ENCODE results near the gene GRB10. TPM values are rescaled to one million over a fixed set of nuclear protein-coding genes. Genes with fewer than 3 reads are reported as not detected.

GRB10 gene
- total and polyA plus RNA-seq, 4 donors, result 10.7 to 53.1 (median 17.5) TPM

DNA sequence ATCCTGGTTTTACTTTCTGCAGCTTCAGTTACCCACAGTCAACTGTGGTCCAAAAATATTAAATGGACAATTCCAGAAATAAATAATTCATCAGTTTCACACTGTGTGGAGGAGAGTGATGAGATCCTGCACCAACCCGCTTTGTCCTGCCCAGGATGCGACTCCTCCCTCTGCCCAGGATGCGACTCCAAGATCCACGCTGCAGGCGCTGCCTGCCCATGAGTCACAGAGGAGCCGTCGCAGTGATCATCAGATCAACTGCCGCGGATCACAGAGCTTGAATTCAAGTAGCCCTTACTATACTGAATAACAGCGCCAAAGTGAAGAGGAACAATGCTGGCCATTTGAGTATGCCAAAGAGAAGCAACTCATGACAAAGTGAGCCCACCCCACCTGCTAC is 61.5 kb downstream of the GRB10 start:
- WGBS, result 92% methylated on average over 10 of the region's 10 CpGs
- Histone ChIP-seq H3K36me3 (ENCODE audit: control insufficient read depth in 4 of 4, insufficient read depth in 3 of 4, low read depth in 1 of 4, low read length in 3 of 4) (peaks cover 0 to 5% (median 0%) of the 10 kb centered on the region in 4 donors), H3K27ac (ENCODE audit: low read depth in 1 of 2, low read length in 2 of 2) (no peak overlapping the region), H3K4me3 (ENCODE audit: low read depth in 1 of 3, low read length in 3 of 3) (no peak overlapping the region), H3K27me3 (ENCODE audit: control insufficient read depth in 4 of 4, insufficient read depth in 4 of 4, low read length in 3 of 4) (no peaks in the 10 kb centered on the region), H3K4me1 (ENCODE audit: control insufficient read depth in 4 of 4, insufficient read depth in 4 of 4, low read length in 3 of 4) (peaks cover 10 to 33% (median 21%) of the 10 kb centered on the region in 4 donors), H3K9me3 (ENCODE audit: control insufficient read depth in 4 of 4, low read length in 3 of 4) (no peaks in the 10 kb centered on the region), H3K9ac (ENCODE audit: low read depth in 1 of 2, low read length in 2 of 2) (no peak overlapping the region)
- no peak for TF ChIP-seq YY1 (IDR thresholded peaks at IDR 0.05)
- TF ChIP-seq RXRA (IDR thresholded peaks at IDR 0.05), result no peak
- DNase-seq (ENCODE audit: low spot score), result no peak

DNA sequence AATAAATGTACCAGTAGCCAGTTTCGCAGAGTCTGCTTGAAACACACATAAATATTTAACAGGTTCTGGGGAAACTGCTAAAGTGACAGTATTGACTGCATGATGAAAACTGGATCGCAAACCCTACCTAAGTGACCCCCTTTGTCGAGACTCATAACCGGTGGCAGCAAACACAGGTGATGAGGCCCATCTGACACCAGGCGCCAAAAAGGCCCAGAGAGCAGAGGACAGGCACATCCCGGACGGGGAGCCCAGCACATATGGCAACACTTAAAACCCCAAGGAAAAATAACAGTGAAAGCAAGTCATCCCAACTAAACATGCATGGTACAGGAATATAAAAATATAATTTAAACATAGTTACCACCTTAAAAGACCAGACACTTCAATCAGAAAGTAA is 62.4 kb downstream of the GRB10 start:
- H3K9ac ChIP-seq (ENCODE audit: low read depth in 1 of 2, low read length in 2 of 2), result no peak overlapping the region
- H3K27ac ChIP-seq (ENCODE audit: low read depth in 1 of 2, low read length in 2 of 2), result no peak overlapping the region
- 64% methylated on average over 7 of the region's 7 CpGs for WGBS
- no peaks in the 10 kb centered on the region for H3K9me3 ChIP-seq (ENCODE audit: control insufficient read depth in 4 of 4, low read length in 3 of 4)
- H3K27me3 ChIP-seq (ENCODE audit: control insufficient read depth in 4 of 4, insufficient read depth in 4 of 4, low read length in 3 of 4), result no peaks in the 10 kb centered on the region
- DNase-seq (ENCODE audit: low spot score), result no peak
- TF ChIP-seq, protein P1, sequence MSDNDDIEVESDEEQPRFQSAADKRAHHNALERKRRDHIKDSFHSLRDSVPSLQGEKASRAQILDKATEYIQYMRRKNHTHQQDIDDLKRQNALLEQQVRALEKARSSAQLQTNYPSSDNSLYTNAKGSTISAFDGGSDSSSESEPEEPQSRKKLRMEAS (IDR thresholded peaks at IDR 0.05), result no peak
- TF ChIP-seq, protein P2, sequence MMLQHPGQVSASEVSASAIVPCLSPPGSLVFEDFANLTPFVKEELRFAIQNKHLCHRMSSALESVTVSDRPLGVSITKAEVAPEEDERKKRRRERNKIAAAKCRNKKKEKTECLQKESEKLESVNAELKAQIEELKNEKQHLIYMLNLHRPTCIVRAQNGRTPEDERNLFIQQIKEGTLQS (IDR thresholded peaks at IDR 0.05), result no peak
- TF ChIP-seq HNF4G (IDR thresholded peaks at IDR 0.05), result no peak
- no peak for TF ChIP-seq FOXA1 (IDR thresholded peaks at IDR 0.05)
- TF ChIP-seq NR2F2 (IDR thresholded peaks at IDR 0.05), result no peak
- no peak for TF ChIP-seq JUND (IDR thresholded peaks at IDR 0.05)
- no peak for TF ChIP-seq GABPA (IDR thresholded peaks at IDR 0.05 in 1 of 2, conservative IDR thresholded peaks at IDR 0.05 in 1 of 2)
- H3K36me3 ChIP-seq (ENCODE audit: control insufficient read depth in 4 of 4, insufficient read depth in 3 of 4, low read depth in 1 of 4, low read length in 3 of 4), result peaks cover 0 to 5% (median 0%) of the 10 kb centered on the region in 4 donors
- H3K4me1 ChIP-seq (ENCODE audit: control insufficient read depth in 4 of 4, insufficient read depth in 4 of 4, low read length in 3 of 4), result peaks cover 4 to 28% (median 17%) of the 10 kb centered on the region in 4 donors
- H3K4me3 ChIP-seq (ENCODE audit: low read depth in 1 of 3, low read length in 3 of 3), result no peak overlapping the region

DNA sequence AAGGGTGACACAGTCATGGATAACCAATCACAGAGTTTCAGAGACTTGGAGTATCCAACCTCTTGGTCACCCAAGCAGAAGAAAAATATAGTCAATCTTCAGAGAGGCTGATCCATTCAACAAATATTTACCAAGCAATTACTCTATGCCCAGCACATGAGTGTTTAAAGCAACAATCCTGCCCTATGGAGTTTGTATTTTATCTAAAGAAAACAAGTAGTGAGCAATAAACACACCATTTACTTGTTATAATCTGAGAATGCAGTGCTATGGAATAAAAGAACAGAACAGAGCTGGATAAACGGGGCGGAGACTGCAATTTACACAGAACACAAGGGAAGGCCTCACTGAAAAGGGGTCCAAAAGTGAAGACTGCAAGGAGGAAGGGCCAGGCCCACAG is 63.8 kb downstream of the GRB10 start:
- H3K27me3 ChIP-seq (ENCODE audit: control insufficient read depth in 4 of 4, insufficient read depth in 4 of 4, low read length in 3 of 4), result no peaks in the 10 kb centered on the region
- peak in 1 of 2 donors; percentile 12 for TF ChIP-seq HNF4A (conservative IDR thresholded peaks at IDR 0.05)
- TF ChIP-seq FOXA1 (IDR thresholded peaks at IDR 0.05), result no peak
- no peaks in the 10 kb centered on the region for H3K9me3 ChIP-seq (ENCODE audit: control insufficient read depth in 4 of 4, low read length in 3 of 4)
- WGBS, result 79% methylated on average over 2 of the region's 2 CpGs
- no peak for DNase-seq (ENCODE audit: low spot score)
- H3K9ac ChIP-seq (ENCODE audit: low read depth in 1 of 2, low read length in 2 of 2), result no peak overlapping the region
- no peak overlapping the region for H3K27ac ChIP-seq (ENCODE audit: low read depth in 1 of 2, low read length in 2 of 2)
- no peak overlapping the region for H3K4me3 ChIP-seq (ENCODE audit: low read depth in 1 of 3, low read length in 3 of 3)
- peaks cover 4 to 34% (median 17%) of the 10 kb centered on the region in 4 donors for H3K4me1 ChIP-seq (ENCODE audit: control insufficient read depth in 4 of 4, insufficient read depth in 4 of 4, low read length in 3 of 4)
- no peaks in the 10 kb centered on the region for H3K36me3 ChIP-seq (ENCODE audit: control insufficient read depth in 4 of 4, insufficient read depth in 3 of 4, low read depth in 1 of 4, low read length in 3 of 4)

DNA sequence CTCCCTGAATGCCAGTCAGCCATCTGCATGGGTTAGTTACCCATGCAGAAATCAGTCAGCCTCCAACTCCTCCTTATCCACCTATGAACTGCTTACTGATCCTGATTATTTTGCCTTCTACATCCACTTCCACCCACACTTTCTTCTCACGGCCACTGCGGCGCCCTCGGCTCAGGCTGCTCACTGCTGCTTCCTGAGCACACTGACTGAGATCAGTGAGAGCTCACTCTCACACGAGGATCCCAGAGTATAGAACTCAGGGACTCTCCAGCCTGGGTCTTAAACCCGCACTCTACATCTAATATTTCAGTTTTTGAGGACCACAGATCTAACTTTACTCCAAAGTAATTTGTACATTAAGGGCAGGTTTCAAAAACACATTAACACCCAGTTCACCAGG is 64.4 kb downstream of the GRB10 start:
- H3K9ac ChIP-seq (ENCODE audit: low read depth in 1 of 2, low read length in 2 of 2), result no peak overlapping the region
- no peaks in the 10 kb centered on the region for H3K27me3 ChIP-seq (ENCODE audit: control insufficient read depth in 4 of 4, insufficient read depth in 4 of 4, low read length in 3 of 4)
- H3K9me3 ChIP-seq (ENCODE audit: control insufficient read depth in 4 of 4, low read length in 3 of 4), result no peaks in the 10 kb centered on the region
- no peak overlapping the region for H3K27ac ChIP-seq (ENCODE audit: low read depth in 1 of 2, low read length in 2 of 2)
- H3K4me1 ChIP-seq (ENCODE audit: control insufficient read depth in 4 of 4, insufficient read depth in 4 of 4, low read length in 3 of 4), result peaks cover 4 to 37% (median 17%) of the 10 kb centered on the region in 4 donors
- no peak for DNase-seq (ENCODE audit: low spot score)
- H3K4me3 ChIP-seq (ENCODE audit: low read depth in 1 of 3, low read length in 3 of 3), result no peak overlapping the region
- 84% methylated on average over 6 of the region's 6 CpGs for WGBS
- no peak for TF ChIP-seq NR2F2 (IDR thresholded peaks at IDR 0.05)
- no peaks in the 10 kb centered on the region for H3K36me3 ChIP-seq (ENCODE audit: control insufficient read depth in 4 of 4, insufficient read depth in 3 of 4, low read depth in 1 of 4, low read length in 3 of 4)

DNA sequence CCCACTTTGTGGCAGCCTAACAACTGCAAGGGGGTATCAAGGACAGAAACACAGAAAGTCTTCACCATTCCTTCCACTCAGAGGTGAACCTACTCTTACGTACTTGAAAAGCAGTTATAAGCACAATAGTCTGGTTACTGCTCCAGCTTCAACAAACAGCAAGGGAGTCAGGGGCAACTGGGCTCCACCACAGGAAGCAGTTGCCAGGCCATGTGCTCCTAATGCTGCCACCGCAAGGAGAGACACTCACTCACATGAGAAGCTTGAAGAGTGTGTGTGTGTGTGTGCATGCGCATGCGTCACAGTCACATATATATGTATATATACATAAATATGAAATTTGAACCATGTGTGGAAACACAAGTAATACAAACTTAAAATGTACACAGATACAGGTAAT is 65.5 kb downstream of the GRB10 start:
- Histone ChIP-seq H3K36me3 (ENCODE audit: control insufficient read depth in 4 of 4, insufficient read depth in 3 of 4, low read depth in 1 of 4, low read length in 3 of 4) (no peaks in the 10 kb centered on the region), H3K4me1 (ENCODE audit: control insufficient read depth in 4 of 4, insufficient read depth in 4 of 4, low read length in 3 of 4) (peaks cover 4 to 32% (median 21%) of the 10 kb centered on the region in 4 donors), H3K9ac (ENCODE audit: low read depth in 1 of 2, low read length in 2 of 2) (no peak overlapping the region), H3K27me3 (ENCODE audit: control insufficient read depth in 4 of 4, insufficient read depth in 4 of 4, low read length in 3 of 4) (no peaks in the 10 kb centered on the region), H3K4me3 (ENCODE audit: low read depth in 1 of 3, low read length in 3 of 3) (no peak overlapping the region), H3K9me3 (ENCODE audit: control insufficient read depth in 4 of 4, low read length in 3 of 4) (no peaks in the 10 kb centered on the region), H3K27ac (ENCODE audit: low read depth in 1 of 2, low read length in 2 of 2) (no peak overlapping the region)
- WGBS, result 91% methylated on average over 4 of the region's 4 CpGs
- no peak for DNase-seq (ENCODE audit: low spot score)
- TF ChIP-seq YY1 (IDR thresholded peaks at IDR 0.05) (no peak), GABPA (IDR thresholded peaks at IDR 0.05 in 1 of 2, conservative IDR thresholded peaks at IDR 0.05 in 1 of 2) (no peak), HNF4G (IDR thresholded peaks at IDR 0.05) (no peak), RAD21 (IDR thresholded peaks at IDR 0.05) (no peak), HNF4A (conservative IDR thresholded peaks at IDR 0.05) (no peak), JUND (IDR thresholded peaks at IDR 0.05) (no peak), TAF1 (conservative IDR thresholded peaks at IDR 0.05) (no peak), FOXA2 (IDR thresholded peaks at IDR 0.05) (no peak)
- TF ChIP-seq, protein P2 (IDR thresholded peaks at IDR 0.05), result no peak
- TF ChIP-seq, protein P3, sequence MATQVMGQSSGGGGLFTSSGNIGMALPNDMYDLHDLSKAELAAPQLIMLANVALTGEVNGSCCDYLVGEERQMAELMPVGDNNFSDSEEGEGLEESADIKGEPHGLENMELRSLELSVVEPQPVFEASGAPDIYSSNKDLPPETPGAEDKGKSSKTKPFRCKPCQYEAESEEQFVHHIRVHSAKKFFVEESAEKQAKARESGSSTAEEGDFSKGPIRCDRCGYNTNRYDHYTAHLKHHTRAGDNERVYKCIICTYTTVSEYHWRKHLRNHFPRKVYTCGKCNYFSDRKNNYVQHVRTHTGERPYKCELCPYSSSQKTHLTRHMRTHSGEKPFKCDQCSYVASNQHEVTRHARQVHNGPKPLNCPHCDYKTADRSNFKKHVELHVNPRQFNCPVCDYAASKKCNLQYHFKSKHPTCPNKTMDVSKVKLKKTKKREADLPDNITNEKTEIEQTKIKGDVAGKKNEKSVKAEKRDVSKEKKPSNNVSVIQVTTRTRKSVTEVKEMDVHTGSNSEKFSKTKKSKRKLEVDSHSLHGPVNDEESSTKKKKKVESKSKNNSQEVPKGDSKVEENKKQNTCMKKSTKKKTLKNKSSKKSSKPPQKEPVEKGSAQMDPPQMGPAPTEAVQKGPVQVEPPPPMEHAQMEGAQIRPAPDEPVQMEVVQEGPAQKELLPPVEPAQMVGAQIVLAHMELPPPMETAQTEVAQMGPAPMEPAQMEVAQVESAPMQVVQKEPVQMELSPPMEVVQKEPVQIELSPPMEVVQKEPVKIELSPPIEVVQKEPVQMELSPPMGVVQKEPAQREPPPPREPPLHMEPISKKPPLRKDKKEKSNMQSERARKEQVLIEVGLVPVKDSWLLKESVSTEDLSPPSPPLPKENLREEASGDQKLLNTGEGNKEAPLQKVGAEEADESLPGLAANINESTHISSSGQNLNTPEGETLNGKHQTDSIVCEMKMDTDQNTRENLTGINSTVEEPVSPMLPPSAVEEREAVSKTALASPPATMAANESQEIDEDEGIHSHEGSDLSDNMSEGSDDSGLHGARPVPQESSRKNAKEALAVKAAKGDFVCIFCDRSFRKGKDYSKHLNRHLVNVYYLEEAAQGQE (IDR thresholded peaks at IDR 0.05), result no peak
